Hepatocyte (in vitro differentiated cells): ENCODE data around the gene PDZK1IP1.

Experiments
- EZH2 ChIP-seq: fragments of 200-600 bp; sonication (generic); IDR thresholded peaks from 2 replicates; pipeline ENCODE4 v1.6.1; 2016; ENCODE audit warnings: antibody characterized with exemption, mild to moderate bottlenecking, borderline replicate concordance
- TF ChIP-seq, protein P1 (sequence below): fragments of 200-600 bp; sonication (generic); IDR thresholded peaks from 2 replicates; pipeline ENCODE4 v1.5.1; 2016; ENCODE audit warnings: antibody characterized with exemption, mild to moderate bottlenecking; ENCODE audit not compliant: poor library complexity

DNA sequence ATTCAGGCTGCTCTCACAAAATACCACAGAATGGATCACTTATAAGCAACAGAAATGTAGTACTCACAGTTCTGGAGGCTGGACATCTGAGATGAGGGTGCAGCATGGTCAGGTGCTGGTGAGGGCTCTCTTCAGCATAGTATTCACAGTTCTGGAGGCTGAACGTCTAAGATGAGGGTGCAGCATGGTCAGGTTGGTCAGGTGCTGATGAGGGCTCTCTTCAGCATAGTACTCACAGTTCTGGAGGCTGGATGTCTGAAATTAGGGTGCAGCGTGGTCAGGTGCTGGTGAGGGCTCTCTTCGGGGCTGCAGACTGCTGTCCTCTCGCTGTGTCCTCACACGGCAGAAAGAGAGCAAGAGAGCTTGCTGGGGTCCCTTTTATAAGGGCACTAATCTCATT lies 17.1 kb downstream of the PDZK1IP1 start:
- TF ChIP-seq, protein P1, sequence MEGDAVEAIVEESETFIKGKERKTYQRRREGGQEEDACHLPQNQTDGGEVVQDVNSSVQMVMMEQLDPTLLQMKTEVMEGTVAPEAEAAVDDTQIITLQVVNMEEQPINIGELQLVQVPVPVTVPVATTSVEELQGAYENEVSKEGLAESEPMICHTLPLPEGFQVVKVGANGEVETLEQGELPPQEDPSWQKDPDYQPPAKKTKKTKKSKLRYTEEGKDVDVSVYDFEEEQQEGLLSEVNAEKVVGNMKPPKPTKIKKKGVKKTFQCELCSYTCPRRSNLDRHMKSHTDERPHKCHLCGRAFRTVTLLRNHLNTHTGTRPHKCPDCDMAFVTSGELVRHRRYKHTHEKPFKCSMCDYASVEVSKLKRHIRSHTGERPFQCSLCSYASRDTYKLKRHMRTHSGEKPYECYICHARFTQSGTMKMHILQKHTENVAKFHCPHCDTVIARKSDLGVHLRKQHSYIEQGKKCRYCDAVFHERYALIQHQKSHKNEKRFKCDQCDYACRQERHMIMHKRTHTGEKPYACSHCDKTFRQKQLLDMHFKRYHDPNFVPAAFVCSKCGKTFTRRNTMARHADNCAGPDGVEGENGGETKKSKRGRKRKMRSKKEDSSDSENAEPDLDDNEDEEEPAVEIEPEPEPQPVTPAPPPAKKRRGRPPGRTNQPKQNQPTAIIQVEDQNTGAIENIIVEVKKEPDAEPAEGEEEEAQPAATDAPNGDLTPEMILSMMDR = no peak
- TF ChIP-seq EZH2 = no peak
